Kidney glomerular epithelial cell (primary cell): ENCODE measurements around the gene WDR77.

Source experiments
- DNase-seq: peaks from one replicate; lab custom pipeline; 2025; lab: John Stamatoyannopoulos, UW

The WDR77 gene

GRCh38 chr1:111448918-111449702 is at the start of gene WDR77, which contains the start of gene ATP5PB:
Gene WDR77, minus strand, starts transcription at chr1:111449256. Its CDS starts 87 bp downstream, at chr1:111449169.
Gene ATP5PB, plus strand, starts transcription at chr1:111449464. Its CDS starts 78 bp downstream, at chr1:111449542.
- DNase-seq, result peak; percentile 99

GRCh38 chr1:111497592-111497991 is 48.5 kb upstream of the WDR77 start:
- no peak for DNase-seq

- no peak for DNase-seq
Measured at GRCh38 chr1:111496398-111496797, 47.3 kb upstream of the WDR77 start.

GRCh38 chr1:111491070-111491469 is 42.0 kb upstream of the WDR77 start:
- DNase-seq, result no peak

GRCh38 chr1:111490220-111490619 is 41.2 kb upstream of the WDR77 start:
- no peak for DNase-seq

- DNase-seq, result no peak
Measured at GRCh38 chr1:111489604-111490003, 40.5 kb upstream of the WDR77 start.

- DNase-seq, result no peak
Measured at GRCh38 chr1:111488669-111489068, 39.6 kb upstream of the WDR77 start.

- no peak for DNase-seq
Measured at GRCh38 chr1:111487133-111487532, 38.1 kb upstream of the WDR77 start.

GRCh38 chr1:111486431-111486830 is 37.4 kb upstream of the WDR77 start:
- DNase-seq, result no peak

- DNase-seq, result no peak
Measured at GRCh38 chr1:111484391-111485026, 35.5 kb upstream of the WDR77 start.

- DNase-seq, result no peak
Measured at GRCh38 chr1:111483876-111484275, 34.8 kb upstream of the WDR77 start.

GRCh38 chr1:111483166-111483565 is 34.1 kb upstream of the WDR77 start:
- no peak for DNase-seq

- DNase-seq, result peak; percentile 57
Measured at GRCh38 chr1:111481387-111482221, 32.5 kb upstream of the WDR77 start.

- DNase-seq, result no peak
Measured at GRCh38 chr1:111480674-111481073, 31.6 kb upstream of the WDR77 start.

- no peak for DNase-seq
Measured at GRCh38 chr1:111476761-111477309, 27.8 kb upstream of the WDR77 start.

- no peak for DNase-seq
Measured at GRCh38 chr1:111476214-111476613, 27.2 kb upstream of the WDR77 start.

- no peak for DNase-seq
Measured at GRCh38 chr1:111475701-111476100, 26.6 kb upstream of the WDR77 start.

GRCh38 chr1:111474521-111474920 is 25.5 kb upstream of the WDR77 start:
- DNase-seq, result no peak

- DNase-seq, result no peak
Measured at GRCh38 chr1:111474106-111474505, 25.1 kb upstream of the WDR77 start.

- no peak for DNase-seq
Measured at GRCh38 chr1:111471538-111471937, 22.5 kb upstream of the WDR77 start.

GRCh38 chr1:111471012-111471411 is 22.0 kb upstream of the WDR77 start:
- no peak for DNase-seq

- no peak for DNase-seq
Measured at GRCh38 chr1:111470596-111470995, 21.5 kb upstream of the WDR77 start.
